K562 (cell line): ENCODE data around the gene TP53I3. TPM values are rescaled to one million over a fixed set of nuclear protein-coding genes. Genes with fewer than 3 reads are reported as not detected.

Experiments used
- ARHGAP35 ChIP-seq: fragments of 450-650 bp; IDR thresholded peaks from 2 replicates; pipeline ENCODE4 v1.6.1; 2018; ENCODE audit not compliant: partially characterized antibody
- BRD9 ChIP-seq: fragments of 450-650 bp; IDR thresholded peaks from 2 replicates; pipeline ENCODE4 v1.6.1; 2018; ENCODE audit warnings: low read depth; ENCODE audit not compliant: partially characterized antibody
- CBFA2T2 ChIP-seq: fragments of 450-650 bp; conservative IDR thresholded peaks from 2 replicates; pipeline ENCODE4 v1.6.1; 2017; ENCODE audit warnings: mild to moderate bottlenecking
- FOXO4 ChIP-seq: fragments of 450-650 bp; formaldehyde crosslinking; IDR thresholded peaks from 2 replicates; pipeline ENCODE4 v1.4.0; 2020; ENCODE audit warnings: mild to moderate bottlenecking, moderate library complexity
- HDAC1 ChIP-seq, 2 experiments: fragments of 450-650 bp; IDR thresholded peaks; 2 replicates each; pipeline ENCODE4 v1.6.1; 2016 to 2017; ENCODE audit warnings: inconsistent platforms in 1 of 2, mild to moderate bottlenecking in 1 of 2, moderate library complexity in 1 of 2
- HMGN3 ChIP-seq: IDR thresholded peaks from 2 replicates; pipeline ENCODE4 v1.6.1; 2011; ENCODE audit warnings: borderline replicate concordance, low read depth, mild to moderate bottlenecking, mixed read lengths, low read length; ENCODE audit not compliant: insufficient read length; ENCODE audit errors: extremely low read depth
- MEF2A ChIP-seq: IDR thresholded peaks from 2 replicates; pipeline ENCODE4 v1.6.1; 2011; ENCODE audit warnings: low read depth, mild to moderate bottlenecking, low read length, moderate library complexity; ENCODE audit not compliant: control insufficient read depth
- POLR2B ChIP-seq: fragments of 450-650 bp; IDR thresholded peaks from 2 replicates; pipeline ENCODE4 v1.6.1; 2018; ENCODE audit warnings: low read depth; ENCODE audit not compliant: partially characterized antibody
- RNF2 ChIP-seq: sonication (generic); IDR thresholded peaks from 2 replicates; pipeline ENCODE4 v1.6.1; 2016
- SMARCA4 ChIP-seq: fragments of 450-650 bp; IDR thresholded peaks from 2 replicates; pipeline ENCODE4 v1.6.1; 2016
- TRIM28 ChIP-seq: fragments of 450-650 bp; IDR thresholded peaks from 2 replicates; pipeline ENCODE4 v1.6.1; 2017
- ZFP30 ChIP-seq: fragments of 250-450 bp; sonication (Bioruptor Pico); IDR thresholded peaks from 2 replicates; pipeline ENCODE4 v1.8.0; 2022; ENCODE audit warnings: moderate library complexity, mild to moderate bottlenecking, inconsistent platforms, borderline replicate concordance
- ZNF165 ChIP-seq: fragments of 250-450 bp; sonication (Bioruptor Pico); IDR thresholded peaks from 2 replicates; pipeline ENCODE4 v1.4.0; 2020; ENCODE audit warnings: borderline replicate concordance
- ZSCAN32 ChIP-seq: fragments of 450-650 bp; formaldehyde crosslinking; IDR thresholded peaks from 2 replicates; pipeline ENCODE4 v1.4.0; 2020; ENCODE audit warnings: mild to moderate bottlenecking, moderate library complexity
- polyA plus RNA-seq, 8 experiments: library from polyadenylated mRNA; depleted of rRNA in 4 of 8; stranded (reverse) in 5 of 8; unstranded in 3 of 8; fragments of >200 nt; fragmentation: Nextera tagmentation in 2 of 8; fragmentation: Illumina TruSeq in 1 of 8; extraction: Ambion mirVana in 2 of 8; extraction: Trizol in 1 of 8; gene quantifications; 2 replicates each; pipeline versions ENCODE4 v1.2.1 to v1.2.3, GENCODE V29; 2011 to 2014; ENCODE audit warnings: inconsistent platforms in 1 of 8, missing spikeins in 1 of 8
- total RNA-seq, 7 experiments: library from RNA; depleted of rRNA in 6 of 7; stranded (reverse); fragments of >200 nt in 6 of 7; fragmentation: Illumina TruSeq in 2 of 7; extraction: Trizol in 2 of 7; gene quantifications; 2 replicates each; pipeline versions ENCODE4 v1.2.1 to v1.2.3, GENCODE V29; 2011 to 2021; ENCODE audit warnings: low replicate concordance in 1 of 7

Gene TP53I3
- total and polyA plus RNA-seq, 9 of the 15 experiments (the other 6 are each of a cell fraction or from before 2014, with no cell fraction given) = 0.65 to 9.5 (median 5.6) TPM

DNA sequence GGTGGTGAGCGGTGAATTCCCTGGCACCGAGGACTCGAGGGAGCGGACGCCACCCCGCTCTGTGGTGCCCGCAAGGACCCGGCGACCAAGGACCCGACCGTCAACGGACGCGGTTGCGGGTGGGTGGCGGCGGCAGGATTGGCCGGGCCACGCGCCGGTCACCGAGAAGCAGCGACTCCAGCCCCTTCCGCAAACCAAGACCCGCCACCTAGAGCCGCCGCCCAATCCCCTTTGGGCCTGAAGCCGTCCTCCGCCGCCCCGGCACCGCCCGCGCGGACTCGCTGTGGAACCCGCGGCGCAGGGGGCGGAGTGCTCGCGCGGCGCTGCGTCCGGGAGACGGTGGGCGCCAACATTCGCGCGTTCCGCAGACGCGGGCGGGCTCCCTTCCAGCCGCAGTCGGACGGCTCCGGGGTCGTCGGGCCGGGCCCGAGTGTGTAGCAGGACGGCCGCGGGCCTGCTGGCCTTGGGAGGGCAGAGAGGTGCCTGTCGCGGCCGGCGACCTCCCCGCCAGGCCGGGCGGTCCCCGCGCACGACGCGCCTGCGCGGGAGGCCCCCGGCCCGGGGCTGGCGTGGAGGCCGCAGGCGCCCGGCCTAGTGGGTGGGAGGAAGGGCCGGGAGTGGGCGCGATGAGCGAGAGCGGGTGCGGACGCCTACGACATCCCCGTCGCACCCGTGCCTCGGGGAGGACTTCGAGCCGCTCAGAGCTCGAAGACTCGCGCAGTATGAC is 38.7 kb upstream of the TP53I3 start, which contains the start of the genes FAM228B and PFN4 (continued):
- TF ChIP-seq MEF2A = no peak
- TF ChIP-seq ZFP30 (CRISPR knock-in tag) = no peak
- TF ChIP-seq POLR2B = peak; percentile 43
- no peak for TF ChIP-seq BRD9
- no peak for TF ChIP-seq ZSCAN32 (CRISPR knock-in tag)
- TF ChIP-seq SMARCA4 = no peak; the same call in 1 of the 2 replicates
- no peak; the same call in 1 of the 2 replicates for TF ChIP-seq RNF2
- TF ChIP-seq ZNF165 = no peak
- TF ChIP-seq CBFA2T2 = no peak
- no peak for TF ChIP-seq ARHGAP35
- peak; percentile 33; the same call in 1 of the 2 replicates for TF ChIP-seq TRIM28
- TF ChIP-seq HMGN3 = peak; percentile 32
- no peak for TF ChIP-seq FOXO4 (CRISPR knock-in tag)
- TF ChIP-seq HDAC1 (IDR thresholded peaks at IDR 0.05) = peak in 1 of 2 experiments; percentile 27; a peak in 1 of 4 replicates
